SK-N-SH (cell line): ENCODE measurements around the gene SPSB1. TPM values are rescaled to one million over a fixed set of nuclear protein-coding genes. Genes with fewer than 3 reads are reported as not detected.

Experiments
- CTCF ChIA-PET: fragments of 300-600, 350-600 bp; formaldehyde crosslinking; extraction: SDS; loops from one replicate; lab custom pipeline; 2021; lab: Yijun Ruan, JAX
- POLR2A ChIA-PET: fragments of 350-600 bp; sonication (Branson Sonifier 250); formaldehyde crosslinking; extraction: SDS; loops from one replicate; lab custom pipeline; 2020; ENCODE audit warnings: antibody characterized with exemption, inconsistent platforms; lab: Yijun Ruan, JAX
- DNase-seq: peaks from one replicate; pipeline ENCODE4 v3.0.0; 2012
- H2AFZ ChIP-seq: fragments of 200-600 bp; sonication (generic); 2 replicates; pipeline ENCODE4 v1.8.1; 2016; ENCODE audit warnings: antibody characterized with exemption, mild to moderate bottlenecking, low read depth
- H3F3A ChIP-seq: fragments of 200-600 bp; sonication (generic); replicated peaks from 2 replicates; pipeline ENCODE3; 2016; ENCODE audit warnings: antibody characterized with exemption, mild to moderate bottlenecking; ENCODE audit not compliant: insufficient read depth
- H3K27ac ChIP-seq, 2 experiments: fragments of 200-500 bp in 1 of 2; fragments of 200-600 bp in 1 of 2; sonication (Bioruptor generic) in 1 of 2; sonication (generic), shearing (Covaris generic) in 1 of 2; 2 replicates each; pipeline versions ENCODE4 v1.5.1 to v1.6.1; 2014 to 2016; ENCODE audit warnings: low read depth in 2 of 2, inconsistent platforms in 1 of 2, low read length in 1 of 2, mild to moderate bottlenecking in 1 of 2, mixed read lengths in 1 of 2
- H3K27me3 ChIP-seq: fragments of 200-600 bp; sonication (generic), shearing (Covaris generic); 2 replicates; pipeline ENCODE4 v1.6.1; 2016; ENCODE audit warnings: mixed run types; ENCODE audit not compliant: insufficient read depth
- H3K36me3 ChIP-seq, 2 experiments: fragments of 200-500 bp in 1 of 2; fragments of 200-600 bp in 1 of 2; sonication (Bioruptor generic) in 1 of 2; sonication (generic) in 1 of 2; replicated peaks in 1 of 2; 2 replicates each; pipeline versions ENCODE3 to v1.5.1; 2014 to 2016; ENCODE audit warnings: low read length in 1 of 2, mild to moderate bottlenecking in 1 of 2; ENCODE audit not compliant: insufficient read depth in 2 of 2, control insufficient read depth in 1 of 2
- H3K4me1 ChIP-seq, 2 experiments: fragments of 200-500 bp in 1 of 2; fragments of 200-600 bp in 1 of 2; sonication (Bioruptor generic) in 1 of 2; sonication (generic), shearing (Covaris generic) in 1 of 2; 2 replicates each; pipeline versions ENCODE4 v1.5.1 to v1.6.1; 2014 to 2016; ENCODE audit warnings: low read depth in 1 of 2, low read length in 1 of 2, mixed run types in 1 of 2; ENCODE audit not compliant: insufficient read depth in 2 of 2, control insufficient read depth in 1 of 2
- H3K4me2 ChIP-seq: fragments of 200-600 bp; sonication (generic), shearing (Covaris generic); 2 replicates; pipeline ENCODE4 v1.6.1; 2017; ENCODE audit warnings: mixed run types
- H3K4me3 ChIP-seq, 2 experiments: fragments of 200-500 bp in 1 of 2; fragments of 200-600 bp in 1 of 2; sonication (Bioruptor generic) in 1 of 2; sonication (generic), shearing (Covaris generic) in 1 of 2; 2 replicates each; pipeline versions ENCODE4 v1.5.1 to v1.8.1; 2014 to 2016; ENCODE audit warnings: low read depth in 2 of 2, inconsistent platforms in 1 of 2, low read length in 1 of 2, mild to moderate bottlenecking in 1 of 2, mixed read lengths in 1 of 2, moderate library complexity in 1 of 2
- H3K79me2 ChIP-seq: fragments of 200-600 bp; sonication (generic); 2 replicates; pipeline ENCODE4 v1.8.1; 2017; ENCODE audit warnings: mild to moderate bottlenecking; ENCODE audit not compliant: insufficient read depth
- H3K9ac ChIP-seq: fragments of 200-600 bp; sonication (generic); 2 replicates; pipeline ENCODE4 v1.6.1; 2017; ENCODE audit warnings: mixed run types
- H3K9me2 ChIP-seq: fragments of 200-600 bp; sonication (generic); 2 replicates; pipeline ENCODE4 v1.6.1; 2017; ENCODE audit warnings: mixed run types
- H3K9me3 ChIP-seq: fragments of 200-600 bp; sonication (generic); 2 replicates; pipeline ENCODE4 v1.6.1; 2017; ENCODE audit warnings: mixed run types, mild to moderate bottlenecking, moderate library complexity
- H4K20me1 ChIP-seq: fragments of 200-600 bp; sonication (generic); 2 replicates; pipeline ENCODE4 v1.6.1; 2017; ENCODE audit warnings: mild to moderate bottlenecking, mixed run types; ENCODE audit not compliant: insufficient read depth
- CHD2 ChIP-seq: fragments of 150-350 bp; IDR thresholded peaks from 2 replicates; pipeline ENCODE4 v1.6.1; 2018; ENCODE audit warnings: low read length; ENCODE audit not compliant: partially characterized antibody
- ELF1 ChIP-seq: IDR thresholded peaks from 2 replicates; pipeline ENCODE4 v1.4.0; 2012
- EP300 ChIP-seq, 2 experiments: IDR thresholded peaks; 2 replicates each; pipeline versions ENCODE4 v1.4.0 to v1.6.1; 2012; ENCODE audit warnings: borderline replicate concordance in 1 of 2, low read depth in 1 of 2, low read length in 1 of 2
- FOSL2 ChIP-seq: IDR thresholded peaks from 2 replicates; pipeline ENCODE4 v1.4.0; 2012; ENCODE audit warnings: low read depth, mild to moderate bottlenecking, moderate library complexity, borderline replicate concordance
- FOXM1 ChIP-seq: IDR thresholded peaks from 2 replicates; pipeline ENCODE4 v1.4.0; 2012; ENCODE audit warnings: low read depth, mild to moderate bottlenecking
- GATA2 ChIP-seq: sonication (generic); formaldehyde crosslinking; IDR thresholded peaks from 2 replicates; pipeline ENCODE4 v1.5.0; 2020; ENCODE audit warnings: mild to moderate bottlenecking, missing genetic modification reagents
- IRF3 ChIP-seq: fragments of 150-350 bp; IDR thresholded peaks from 2 replicates; pipeline ENCODE4 v1.6.1; 2016; ENCODE audit warnings: mild to moderate bottlenecking, low read depth, low read length
- MAX ChIP-seq: IDR thresholded peaks from 2 replicates; pipeline ENCODE4 v1.4.0; 2012; ENCODE audit warnings: low read depth
- MEF2A ChIP-seq: IDR thresholded peaks from 2 replicates; pipeline ENCODE4 v1.4.0; 2012; ENCODE audit warnings: low read depth, borderline replicate concordance
- NFIC ChIP-seq: IDR thresholded peaks from 2 replicates; pipeline ENCODE4 v1.4.0; 2012; ENCODE audit warnings: borderline replicate concordance
- POLR2AphosphoS5 ChIP-seq: IDR thresholded peaks from 2 replicates; pipeline ENCODE4 v1.6.1; 2012; ENCODE audit warnings: low read depth, low read length
- RAD21 ChIP-seq: IDR thresholded peaks from 2 replicates; pipeline ENCODE4 v1.6.1; 2012; ENCODE audit warnings: mild to moderate bottlenecking, low read length
- RCOR1 ChIP-seq: fragments of 150-350 bp; IDR thresholded peaks from 2 replicates; pipeline ENCODE4 v1.6.1; 2017; ENCODE audit warnings: antibody characterized with exemption, low read length
- RFX5 ChIP-seq: IDR thresholded peaks from 2 replicates; pipeline ENCODE4 v1.6.1; 2012; ENCODE audit warnings: mild to moderate bottlenecking, improper control_type of control experiment, low read length
- RXRA ChIP-seq: IDR thresholded peaks from 2 replicates; pipeline ENCODE4 v1.4.0; 2012; ENCODE audit warnings: low read depth, mild to moderate bottlenecking, borderline replicate concordance
- SMC3 ChIP-seq: IDR thresholded peaks from 2 replicates; pipeline ENCODE4 v1.6.1; 2012; ENCODE audit warnings: low read depth, low read length, improper control_type of control experiment
- TAF1 ChIP-seq: IDR thresholded peaks from 2 replicates; pipeline ENCODE4 v1.6.1; 2012; ENCODE audit warnings: low read depth, mild to moderate bottlenecking, low read length, moderate library complexity, borderline replicate concordance
- TEAD4 ChIP-seq: IDR thresholded peaks from 2 replicates; pipeline ENCODE4 v1.4.0; 2012; ENCODE audit warnings: mild to moderate bottlenecking, borderline replicate concordance; ENCODE audit not compliant: insufficient read depth
- USF2 ChIP-seq: fragments of 150-350 bp; IDR thresholded peaks from 2 replicates; pipeline ENCODE4 v1.6.1; 2017; ENCODE audit warnings: antibody characterized with exemption, low read length, low read depth, borderline replicate concordance
- YY1 ChIP-seq: IDR thresholded peaks from 2 replicates; pipeline ENCODE4 v1.4.0; 2012; ENCODE audit warnings: low read depth, mild to moderate bottlenecking
- WGBS: methylation state at CpG from one replicate; pipeline ENCODE4 v1.1.6; 2017; ENCODE audit warnings: low lambda C conversion rate; 5-methylcytosine and 5-hydroxymethylcytosine counted together
- polyA plus RNA-seq, 3 experiments: library from polyadenylated mRNA; depleted of rRNA; stranded (reverse); fragments of >200 nt; gene quantifications; 2 replicates each; pipeline ENCODE4 v1.2.3, GENCODE V29; 2012

SPSB1 gene
- polyA plus RNA-seq, 1 of the 3 experiments (the other 2 are of a cell fraction) = 9.2 TPM

GRCh38 chr1:9355503-9355902 lies 62.8 kb downstream of the SPSB1 start:
- WGBS = 97% methylated on average over 11 of the region's 16 CpGs
- no peaks in the 10 kb centered on the region for H4K20me1 ChIP-seq
- no peaks in the 10 kb centered on the region for H3K9me3 ChIP-seq
- ChIA-PET POLR2A (no interaction called here), CTCF (interaction anchor here (1.3 kb wide), 1 partner anchor 11 kb away, joined by 3 read pairs; no protein-coding TSS in a partner anchor)
- no peak for TF ChIP-seq RFX5
- TF ChIP-seq YY1 = no peak
- H3K79me2 ChIP-seq = no peaks in the 10 kb centered on the region
- no peak for DNase-seq
- H3K4me1 ChIP-seq = peaks cover 0 to 2% of the 10 kb centered on the region in 2 experiments; a peak in 1 of 4 replicates
- no peaks in the 10 kb centered on the region for H3F3A ChIP-seq
- no peak overlapping the region for H3K9ac ChIP-seq
- no peak overlapping the region for H3K4me2 ChIP-seq
- H3K4me3 ChIP-seq = no peak overlapping the region
- H2AFZ ChIP-seq = no peak overlapping the region
- H3K27me3 ChIP-seq = no peaks in the 10 kb centered on the region
- H3K36me3 ChIP-seq = peaks cover 4% of the 10 kb centered on the region in 2 experiments
- H3K27ac ChIP-seq = no peak overlapping the region
- no peaks in the 10 kb centered on the region for H3K9me2 ChIP-seq

- WGBS = no CpG with 5 or more reads among the region's 24 CpGs
- no peaks in the 10 kb centered on the region; a peak in 1 of 4 replicates for H3K4me1 ChIP-seq
- no peaks in the 10 kb centered on the region for H3K9me2 ChIP-seq
- no peak for TF ChIP-seq RCOR1
- TF ChIP-seq RAD21 = no peak
- no peak for TF ChIP-seq EP300 (IDR thresholded peaks at IDR 0.05; ENCODE audit: borderline replicate concordance in 1 of 2, low read depth in 1 of 2, low read length in 1 of 2)
- TF ChIP-seq SMC3 = no peak
- TF ChIP-seq USF2 = no peak
- TF ChIP-seq RFX5 = no peak
- no peak for TF ChIP-seq FOSL2
- no peak for TF ChIP-seq GATA2 (CRISPR knock-in tag)
- no peak for TF ChIP-seq MEF2A
- no peak overlapping the region for H3K9ac ChIP-seq
- H4K20me1 ChIP-seq = no peaks in the 10 kb centered on the region
- POLR2A ChIA-PET = no interaction called here
- peaks cover 4% of the 10 kb centered on the region in 2 experiments for H3K36me3 ChIP-seq
- H3K27ac ChIP-seq = no peak overlapping the region
- no peaks in the 10 kb centered on the region for H3K79me2 ChIP-seq
- H2AFZ ChIP-seq = no peak overlapping the region
- no peaks in the 10 kb centered on the region for H3K27me3 ChIP-seq
- CTCF ChIA-PET = interaction anchor here (1.3 kb wide), 1 partner anchor 12 kb away, joined by 3 read pairs; no protein-coding TSS in a partner anchor
- no peak for DNase-seq
- no peak overlapping the region for H3K4me3 ChIP-seq
- no peaks in the 10 kb centered on the region for H3K9me3 ChIP-seq
- H3F3A ChIP-seq = no peaks in the 10 kb centered on the region
- no peak overlapping the region for H3K4me2 ChIP-seq
These were observed 63.3 kb downstream of the SPSB1 start for GRCh38 chr1:9356021-9356420.

- 0 out of 2 replicates have a peak, but pooled peaks cover 5% of the 10 kb centered on the region for H4K20me1 ChIP-seq
- H3K9ac ChIP-seq = no peak overlapping the region
- ChIA-PET CTCF (no interaction called here), POLR2A (no interaction called here)
- H3K36me3 ChIP-seq = peaks cover 4% of the 10 kb centered on the region in 2 experiments
- H3K4me2 ChIP-seq = no peak overlapping the region
- no peak for DNase-seq
- H3K9me3 ChIP-seq = no peaks in the 10 kb centered on the region
- no peaks in the 10 kb centered on the region for H3F3A ChIP-seq
- H3K9me2 ChIP-seq = no peaks in the 10 kb centered on the region
- 94% methylated on average over 2 of the region's 2 CpGs for WGBS
- H2AFZ ChIP-seq = no peak overlapping the region
- H3K79me2 ChIP-seq = no peaks in the 10 kb centered on the region
- H3K27ac ChIP-seq = no peak overlapping the region
- no peaks in the 10 kb centered on the region; a peak in 1 of 4 replicates for H3K4me1 ChIP-seq
- H3K27me3 ChIP-seq = no peaks in the 10 kb centered on the region
- no peak overlapping the region for H3K4me3 ChIP-seq
- no peak for TF ChIP-seq MAX
- no peak for TF ChIP-seq ELF1
- TF ChIP-seq FOSL2 = no peak
- no peak for TF ChIP-seq TAF1
- TF ChIP-seq NFIC = no peak
- no peak for TF ChIP-seq IRF3
- no peak for TF ChIP-seq RXRA
- no peak for TF ChIP-seq FOXM1
- no peak for TF ChIP-seq CHD2
- TF ChIP-seq RFX5 = no peak
- TF ChIP-seq POLR2AphosphoS5 = no peak
- TF ChIP-seq TEAD4 = no peak
These were observed 64.3 kb downstream of the SPSB1 start for GRCh38 chr1:9356829-9357466.
